ENCODE results near the gene MAP3K13. TPM values are rescaled to one million over a fixed set of nuclear protein-coding genes. Genes with fewer than 3 reads are reported as not detected.

Gene MAP3K13
- polyA plus RNA-seq, 3 donors = 45.8 to 68.2 (median 47.5) TPM

DNA sequence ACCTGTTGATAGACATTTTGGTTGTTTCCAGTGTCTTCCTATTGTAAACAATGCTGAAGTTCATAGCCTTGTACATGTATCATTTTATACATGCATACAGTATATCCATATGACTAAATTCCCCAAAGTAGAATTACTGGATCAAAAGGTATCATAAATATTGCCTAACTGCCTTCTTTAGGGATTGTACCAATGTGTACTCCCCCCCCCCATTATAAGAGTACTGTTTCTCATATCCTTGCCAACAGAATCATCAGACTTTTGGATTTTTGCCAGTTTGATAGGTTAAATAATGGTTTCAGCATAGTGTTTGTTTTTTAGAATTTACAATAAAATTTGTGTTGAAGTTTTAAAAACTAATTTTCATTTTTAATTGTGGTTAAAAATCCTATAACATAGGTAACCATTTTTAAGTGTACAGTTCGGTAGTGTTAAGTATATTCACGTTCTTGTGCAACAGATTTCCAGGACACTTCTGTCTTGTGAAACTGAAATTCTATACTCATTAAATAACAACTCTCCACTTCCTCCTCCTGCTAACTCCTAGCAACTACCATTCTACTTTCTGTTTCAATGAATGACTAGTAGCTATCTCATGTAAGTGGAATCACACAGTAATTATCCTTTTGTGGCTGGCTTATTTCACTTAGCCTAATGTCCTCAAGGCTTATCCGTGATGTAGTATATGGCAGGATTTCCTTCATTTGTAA lies 30.8 kb upstream of the MAP3K13 start:
- DNase-seq (ENCODE audit: extremely low read depth in 1 of 11, low read depth in 9 of 11, low spot score in 4 of 11) = no peak

DNA sequence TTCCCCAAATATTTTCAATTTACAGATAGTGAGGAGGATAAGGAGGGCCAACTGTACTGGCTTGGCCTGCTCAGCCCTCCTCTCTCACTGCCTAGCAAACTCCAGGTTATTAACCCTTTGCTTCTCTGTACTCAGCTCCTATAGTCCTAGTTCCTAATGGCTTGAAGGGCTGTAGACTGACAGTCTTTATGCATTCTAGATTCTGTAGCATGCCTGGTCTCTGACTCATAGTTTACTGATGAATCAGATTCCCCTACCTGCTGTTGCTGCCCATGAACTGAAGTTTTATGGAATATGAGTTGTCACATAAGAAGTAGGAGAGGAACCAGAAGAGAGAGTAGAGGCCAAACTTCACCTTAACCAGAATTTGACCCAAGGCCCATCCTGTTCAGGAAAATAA lies 27.1 kb upstream of the MAP3K13 start:
- DNase-seq (ENCODE audit: extremely low read depth in 1 of 11, low read depth in 9 of 11, low spot score in 4 of 11) = no peak

DNA sequence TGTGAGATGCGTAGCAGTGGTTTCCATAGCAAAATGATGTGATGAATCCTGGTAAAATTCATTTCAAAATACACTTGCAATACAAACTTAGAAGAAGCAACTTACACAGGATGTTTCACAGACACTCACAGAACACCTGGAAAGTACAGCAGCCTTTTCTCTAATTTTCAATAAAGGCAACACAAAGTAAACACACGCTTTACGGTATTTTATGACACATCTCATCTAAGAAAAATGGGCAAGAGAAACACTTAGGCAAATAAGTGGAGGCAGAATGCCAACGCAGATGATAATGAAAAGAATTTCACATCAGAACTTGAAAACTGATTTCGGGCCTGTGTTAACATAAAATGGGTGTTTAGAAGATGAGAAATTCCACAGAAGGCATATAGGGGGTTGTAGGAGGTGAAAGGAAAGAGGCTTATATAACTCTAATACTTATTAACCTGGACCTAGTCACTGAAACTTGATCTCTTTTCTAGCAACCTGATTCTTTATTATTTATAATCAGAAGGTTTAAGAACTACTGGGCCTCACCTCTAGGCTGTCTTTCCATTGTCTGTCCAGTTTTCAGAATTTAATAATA lies 25.6 kb upstream of the MAP3K13 start:
- no peak for DNase-seq (ENCODE audit: extremely low read depth in 1 of 11, low read depth in 9 of 11, low spot score in 4 of 11)

DNA sequence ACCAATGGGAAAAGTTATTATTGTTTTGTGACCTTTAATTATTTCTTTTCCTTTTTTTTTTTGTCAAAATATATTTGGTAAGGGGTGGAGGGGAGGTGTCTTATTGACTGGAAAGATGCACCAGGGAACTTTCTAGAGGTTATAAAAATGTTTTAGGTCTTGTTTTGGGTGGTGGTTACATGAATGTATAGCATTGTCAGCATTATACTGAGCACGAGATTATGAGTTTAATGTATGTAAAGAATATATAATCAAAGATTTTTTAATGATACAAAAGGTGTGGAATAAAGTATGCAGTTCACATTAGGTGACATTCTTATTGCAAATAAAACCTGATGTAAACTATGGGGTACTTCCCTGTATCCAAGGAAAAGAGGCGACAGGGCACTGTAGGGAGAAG lies 23.0 kb upstream of the MAP3K13 start:
- no peak for DNase-seq (ENCODE audit: extremely low read depth in 1 of 11, low read depth in 9 of 11, low spot score in 4 of 11)

DNA sequence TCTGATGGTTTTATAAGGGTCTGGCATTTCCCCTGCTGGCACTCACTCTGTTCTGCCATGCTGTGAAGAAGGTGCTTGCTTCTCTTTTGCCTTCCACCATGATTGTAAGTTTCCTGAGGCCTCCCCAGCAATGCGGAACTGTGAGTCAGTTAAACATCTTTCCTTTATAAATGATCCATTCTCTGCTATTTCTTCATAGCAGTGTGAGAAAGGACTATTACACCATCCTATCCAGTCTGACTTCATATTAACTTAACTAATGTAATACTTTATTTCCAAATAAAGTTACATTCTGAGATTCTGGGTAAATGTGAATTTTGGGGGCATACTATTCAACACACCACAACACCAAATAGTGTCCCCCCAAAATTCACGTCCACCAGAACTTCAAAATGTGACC lies 22.2 kb upstream of the MAP3K13 start:
- no peak for DNase-seq (ENCODE audit: extremely low read depth in 1 of 11, low read depth in 9 of 11, low spot score in 4 of 11)

DNA sequence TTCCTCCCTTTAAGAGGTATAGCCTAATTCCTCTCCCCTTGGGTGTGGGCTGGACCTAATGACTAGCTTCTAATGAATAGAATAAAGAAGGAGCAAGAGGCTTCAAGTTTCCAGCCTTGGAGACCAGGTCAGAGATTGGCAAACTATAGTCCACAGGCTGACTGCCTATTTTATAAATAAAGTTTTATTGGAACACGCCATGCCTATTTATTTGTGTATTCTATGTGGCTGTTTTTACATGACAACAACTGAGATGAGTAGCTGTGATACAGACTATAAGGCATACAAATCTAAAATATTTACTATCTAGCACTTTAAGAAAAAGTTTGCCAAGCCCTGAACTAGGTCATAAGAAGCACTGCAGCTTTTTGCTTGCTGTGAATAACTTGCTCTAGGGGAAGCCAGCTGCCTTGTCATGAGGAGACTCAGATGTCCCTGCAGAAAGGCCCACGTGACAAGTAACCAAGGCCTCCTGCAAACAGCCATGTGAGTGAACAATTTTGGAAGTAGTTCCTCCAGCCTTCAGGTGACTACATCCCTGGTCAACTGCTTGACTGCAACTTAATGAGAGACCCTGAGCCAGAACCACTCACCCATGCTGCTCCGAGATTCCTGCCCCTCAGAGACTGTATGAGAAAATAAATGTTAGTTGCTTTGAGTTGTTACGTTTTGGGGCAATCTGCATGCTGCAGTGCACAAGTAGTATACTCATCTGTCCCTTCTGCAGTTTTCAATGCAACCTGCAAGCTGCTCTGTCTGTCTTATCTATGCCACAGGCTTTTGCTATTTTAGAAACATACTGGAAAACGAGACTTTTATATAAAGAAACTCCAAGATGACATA lies 21.1 kb upstream of the MAP3K13 start:
- DNase-seq (ENCODE audit: extremely low read depth in 1 of 11, low read depth in 9 of 11, low spot score in 4 of 11) = no peak

DNA sequence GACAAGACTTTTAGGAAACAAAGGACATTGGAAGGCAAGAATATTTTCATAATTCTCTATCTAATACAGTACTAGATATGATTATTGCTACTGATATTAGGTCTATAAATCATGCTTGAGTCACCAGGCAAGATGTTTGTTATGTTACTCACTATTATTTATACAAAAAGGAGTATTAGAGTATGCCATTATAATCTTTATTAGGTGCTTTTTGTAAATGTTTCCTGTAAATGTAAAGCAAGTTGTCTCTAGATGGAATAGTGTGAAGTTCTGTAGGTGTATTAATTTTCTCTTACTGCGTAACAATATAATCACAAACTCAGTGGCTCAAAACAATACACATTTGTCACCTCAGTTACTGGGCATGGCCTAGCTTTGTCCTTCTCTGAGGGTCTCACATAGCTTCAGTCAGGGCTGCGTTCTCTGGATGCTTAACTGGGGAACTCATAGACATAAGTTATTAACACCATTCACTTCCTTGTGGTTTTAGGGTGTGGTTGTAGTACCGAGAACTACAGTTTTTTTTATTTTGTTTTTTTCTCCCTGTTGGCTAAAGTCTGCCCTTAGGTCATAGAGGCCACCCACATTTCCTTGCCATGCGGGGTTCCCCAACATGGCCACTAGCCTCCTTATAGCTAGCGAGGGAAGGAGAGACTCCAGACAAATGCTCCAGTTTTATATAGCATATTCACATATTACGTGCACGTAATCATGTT lies 20.3 kb upstream of the MAP3K13 start:
- DNase-seq (ENCODE audit: extremely low read depth in 1 of 11, low read depth in 9 of 11, low spot score in 4 of 11) = no peak

DNA sequence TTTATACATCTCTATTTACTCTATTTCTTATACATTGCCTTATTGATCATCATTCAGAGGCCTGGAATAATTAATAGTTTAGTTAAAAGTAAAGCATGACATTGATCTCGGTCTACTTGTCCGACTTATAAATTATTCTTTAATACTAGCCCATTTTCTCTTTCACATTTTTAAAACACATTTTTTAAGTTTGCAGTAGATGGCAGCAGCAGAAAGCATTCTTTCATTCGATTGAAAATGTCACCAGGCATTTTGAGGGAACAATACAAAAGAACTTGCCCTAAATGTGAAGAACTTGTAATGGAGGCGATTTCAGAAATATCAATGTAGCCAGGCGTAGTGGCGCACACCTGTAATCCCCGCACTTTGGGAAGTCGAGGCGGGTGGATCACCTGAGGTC lies 15.5 kb upstream of the MAP3K13 start:
- no peak for DNase-seq (ENCODE audit: extremely low read depth in 1 of 11, low read depth in 9 of 11, low spot score in 4 of 11)

DNA sequence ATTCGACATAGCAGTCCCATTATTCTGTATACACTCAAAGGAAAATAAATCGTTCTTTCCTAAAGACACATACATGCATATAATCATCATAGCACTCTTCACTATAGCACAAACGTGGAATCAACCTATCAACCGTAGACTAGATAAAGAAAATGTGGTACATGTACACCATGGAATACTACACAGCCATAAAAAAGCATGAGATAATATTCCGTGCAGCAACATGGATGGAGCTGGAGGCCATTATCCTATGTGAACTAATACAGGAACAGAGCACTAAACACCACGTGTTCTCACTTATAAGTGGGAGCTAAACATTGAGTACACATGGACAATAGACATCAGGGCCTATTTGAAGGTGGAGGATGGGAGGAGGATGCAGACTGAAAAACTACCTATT lies 12.1 kb upstream of the MAP3K13 start:
- DNase-seq (ENCODE audit: extremely low read depth in 1 of 11, low read depth in 9 of 11, low spot score in 4 of 11) = no peak

DNA sequence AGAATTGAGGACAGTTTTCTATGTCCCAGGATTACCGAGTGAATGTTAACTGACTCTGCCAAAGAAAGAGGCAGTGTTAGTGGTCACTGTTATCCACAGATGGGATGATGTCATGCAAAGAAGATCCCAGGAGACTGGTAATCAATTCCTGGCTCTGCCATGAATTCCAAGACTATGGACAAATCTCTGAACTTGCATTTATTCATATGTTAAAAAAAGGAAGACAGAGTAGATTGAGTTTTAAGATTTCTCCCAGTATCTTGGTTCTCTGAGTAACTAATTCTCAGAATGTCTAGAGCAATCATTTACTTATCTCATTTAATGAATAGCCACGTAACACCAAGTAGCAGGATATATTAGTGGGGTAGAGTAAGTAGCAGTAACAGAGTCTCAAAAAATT lies 11.5 kb upstream of the MAP3K13 start:
- DNase-seq (ENCODE audit: extremely low read depth in 1 of 11, low read depth in 9 of 11, low spot score in 4 of 11) = no peak

DNA sequence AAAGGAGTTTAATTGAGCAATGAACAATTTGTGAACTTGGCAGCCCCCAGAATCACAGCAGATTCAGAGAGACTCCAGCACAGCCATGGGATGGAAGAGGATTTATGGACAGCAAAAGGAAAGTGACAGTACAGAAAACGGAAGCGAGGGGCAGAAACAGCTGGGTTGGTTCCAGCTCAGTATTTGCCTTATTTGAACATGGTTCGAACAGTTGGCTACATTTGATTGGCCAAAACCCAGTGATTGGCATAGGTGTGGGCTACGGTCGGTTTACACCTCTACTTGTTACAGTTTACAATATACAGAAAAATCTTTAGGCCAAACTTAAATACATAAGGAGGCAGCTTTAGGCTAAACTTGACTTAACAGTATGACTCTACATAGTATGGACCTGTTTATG lies 9.7 kb upstream of the MAP3K13 start:
- no peak for DNase-seq (ENCODE audit: extremely low read depth in 1 of 11, low read depth in 9 of 11, low spot score in 4 of 11)

DNA sequence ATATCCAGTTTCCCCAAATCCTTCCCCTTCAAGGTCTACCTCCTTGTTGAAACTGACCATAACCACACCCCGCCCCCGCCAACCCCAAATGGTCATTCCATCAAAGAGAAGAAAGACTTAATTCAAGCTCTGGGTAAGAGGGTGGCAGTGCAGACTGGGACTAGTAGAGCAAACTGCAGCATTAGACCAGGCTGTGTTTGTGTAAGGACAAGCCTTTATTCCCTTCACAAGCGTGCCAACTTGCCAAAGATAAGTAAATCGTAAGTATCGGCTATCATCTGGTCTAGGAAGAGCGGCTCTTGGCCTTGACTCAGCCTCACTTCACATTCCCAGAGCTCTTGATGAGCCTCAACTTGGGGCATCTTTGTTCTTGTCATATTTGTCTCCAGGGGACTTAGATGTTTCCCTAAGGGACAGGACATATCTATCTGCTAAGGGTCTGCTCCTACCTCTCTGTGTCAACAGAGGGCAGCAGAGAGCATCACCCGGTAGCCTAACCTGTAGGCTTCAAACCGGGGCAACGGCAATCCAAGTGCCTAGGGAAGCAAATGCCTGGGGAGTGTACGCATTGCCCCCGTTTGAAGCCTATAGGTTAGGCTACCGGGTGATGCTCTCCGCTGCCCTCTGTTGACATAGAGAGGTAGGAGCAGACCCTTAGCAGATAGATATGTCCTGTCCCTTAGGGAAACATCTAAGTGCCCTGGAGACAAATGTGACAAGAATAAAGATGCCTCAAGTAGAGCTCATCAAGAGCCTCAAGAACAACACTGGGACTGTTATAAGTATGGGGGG lies 8.9 kb upstream of the MAP3K13 start:
- DNase-seq (ENCODE audit: extremely low read depth in 1 of 11, low read depth in 9 of 11, low spot score in 4 of 11) = peak in 5 of 11 donors; percentile 36 to 47 (median 39)

DNA sequence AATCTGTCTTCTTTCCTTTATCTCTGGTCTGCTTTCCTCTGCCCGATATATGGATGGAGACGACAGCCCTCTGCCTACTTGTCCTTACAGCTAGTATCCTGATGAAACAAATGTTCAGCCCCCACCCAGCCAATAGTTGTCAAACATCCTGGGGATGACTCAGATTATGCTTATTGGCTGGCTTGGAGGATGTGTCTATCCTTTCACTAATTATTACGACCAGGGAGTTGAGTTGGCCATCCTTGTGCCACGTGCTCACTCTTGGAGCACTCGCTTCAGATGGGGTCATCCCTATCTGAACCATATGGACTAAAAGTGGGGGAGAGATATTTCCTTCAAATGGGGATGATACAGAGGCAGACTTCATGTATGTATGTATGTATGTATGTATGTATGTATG lies 6.4 kb upstream of the MAP3K13 start:
- DNase-seq (ENCODE audit: extremely low read depth in 1 of 11, low read depth in 9 of 11, low spot score in 4 of 11) = no peak

DNA sequence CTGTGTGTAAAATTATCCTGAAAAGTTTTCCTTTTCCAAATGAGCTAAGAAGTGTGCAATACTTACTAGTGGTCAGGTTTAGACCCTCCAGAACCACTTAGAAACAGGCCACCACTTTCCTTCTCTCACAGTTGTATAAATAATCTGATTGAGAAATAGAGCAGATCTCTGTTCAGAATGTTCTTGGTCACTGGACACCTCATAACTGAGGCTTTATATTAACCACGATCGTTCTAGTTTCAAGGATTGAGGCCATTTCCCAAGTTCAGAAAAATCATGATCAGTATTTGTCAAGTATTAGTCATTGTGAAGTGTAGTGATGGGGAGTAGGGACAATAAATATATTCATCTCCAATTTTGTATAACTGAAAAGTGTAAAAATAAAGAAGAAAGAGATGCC lies 1.0 kb upstream of the MAP3K13 start:
- DNase-seq (ENCODE audit: extremely low read depth in 1 of 11, low read depth in 9 of 11, low spot score in 4 of 11) = no peak

DNA sequence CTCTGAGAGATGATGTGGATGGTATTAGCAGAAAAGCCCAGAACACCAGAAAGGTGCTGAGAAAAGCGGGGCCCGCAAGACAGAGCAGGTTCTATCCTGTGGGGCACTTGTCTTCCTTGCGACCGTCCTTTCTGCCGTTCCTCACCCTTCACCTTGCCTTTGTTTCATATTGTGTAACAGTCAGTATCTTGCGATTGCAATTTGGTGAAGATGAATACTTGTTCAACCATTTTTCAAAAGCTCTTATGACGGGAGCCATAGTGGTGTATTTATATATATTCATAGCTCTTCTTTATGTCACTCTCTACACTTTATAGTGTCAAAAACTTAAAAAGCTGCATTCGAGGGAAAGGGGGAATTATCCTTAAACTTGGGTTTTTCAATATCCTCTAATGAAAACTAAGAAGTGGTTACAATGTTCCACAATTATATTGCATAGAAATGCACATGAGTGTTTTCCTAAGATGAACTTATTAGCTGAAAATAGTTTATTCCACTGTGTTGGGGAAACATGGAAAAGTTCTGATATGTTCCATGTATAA lies 797 bp downstream of the MAP3K13 start:
- DNase-seq (ENCODE audit: extremely low read depth in 1 of 11, low read depth in 9 of 11, low spot score in 4 of 11) = no peak

DNA sequence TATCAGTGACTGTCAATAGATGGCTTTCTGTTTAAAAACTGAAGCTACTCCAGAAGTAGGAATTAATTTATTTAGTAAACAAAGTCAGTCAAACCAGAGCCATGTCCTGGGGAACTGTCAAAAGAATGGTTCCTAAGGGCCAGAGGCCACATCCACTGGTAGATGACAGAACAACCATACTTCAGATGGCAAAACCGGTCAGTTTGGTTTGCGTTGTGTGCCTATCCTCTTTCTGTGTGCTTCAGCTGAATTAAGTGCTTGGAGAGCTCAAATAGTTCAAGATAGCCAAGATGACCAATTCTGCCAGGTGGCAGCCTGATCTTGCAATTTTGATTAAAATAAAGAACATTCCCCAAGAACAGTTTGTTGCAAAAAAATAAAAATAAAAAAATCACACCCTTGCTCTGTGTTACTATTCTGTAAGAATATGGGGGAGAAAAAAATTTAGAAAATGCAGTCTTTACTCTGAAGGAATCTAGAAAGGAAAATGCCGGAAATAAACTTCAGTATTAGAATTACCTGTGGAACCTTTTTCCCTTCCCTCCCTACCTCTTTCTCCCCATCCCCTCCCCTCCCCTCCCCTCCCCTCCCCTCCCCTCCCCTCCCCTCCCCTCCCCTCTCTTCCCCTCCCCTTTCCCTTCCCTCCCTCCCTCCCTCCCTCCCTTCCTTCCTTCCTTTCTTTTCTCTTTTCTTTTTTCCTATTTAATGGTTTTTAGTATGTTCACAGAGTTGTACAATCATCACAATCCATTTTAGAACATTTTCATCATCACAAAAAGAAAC lies 2.5 kb downstream of the MAP3K13 start:
- no peak for DNase-seq (ENCODE audit: extremely low read depth in 1 of 11, low read depth in 9 of 11, low spot score in 4 of 11)

DNA sequence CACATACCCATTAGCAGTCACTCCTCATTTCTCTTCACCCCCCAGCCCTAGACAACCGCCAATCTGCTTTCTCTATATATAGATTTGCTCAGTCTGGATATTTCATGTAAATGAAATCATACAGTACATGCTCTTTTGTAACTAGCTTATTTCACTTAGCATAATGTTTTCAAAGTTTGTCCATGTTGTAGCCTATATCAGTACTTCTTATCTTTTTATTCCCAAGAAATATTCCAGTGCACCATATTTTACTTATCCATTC lies 3.1 kb downstream of the MAP3K13 start:
- DNase-seq (ENCODE audit: extremely low read depth in 1 of 11, low read depth in 9 of 11, low spot score in 4 of 11) = no peak

DNA sequence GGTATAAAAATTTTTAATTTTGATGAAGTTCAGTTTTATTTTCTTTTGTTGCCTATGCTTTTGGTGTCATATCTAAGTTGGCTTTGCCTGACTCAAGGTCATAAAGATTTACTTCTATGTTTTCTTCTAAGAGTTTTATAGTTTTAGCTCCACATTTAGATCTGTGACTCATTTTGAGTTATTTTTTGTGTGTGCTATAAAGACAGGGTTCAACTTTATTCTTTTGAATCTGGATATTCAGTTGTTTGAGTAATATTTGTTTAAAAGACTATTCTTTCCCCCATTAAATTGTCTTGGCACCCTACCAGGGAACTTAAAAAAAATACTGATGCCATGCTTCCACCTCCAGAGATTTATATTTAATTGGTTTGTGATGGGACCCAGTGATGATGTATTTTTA lies 4.0 kb downstream of the MAP3K13 start:
- no peak for DNase-seq (ENCODE audit: extremely low read depth in 1 of 11, low read depth in 9 of 11, low spot score in 4 of 11)

All from renal cortex interstitium (tissue), 11 donors.